ENCODE measurements around the gene TLN1.

Gene TLN1

GRCh38 chr9:35660966-35661415 lies 71.0 kb downstream of the TLN1 start:
- no peak for DNase-seq

DNA sequence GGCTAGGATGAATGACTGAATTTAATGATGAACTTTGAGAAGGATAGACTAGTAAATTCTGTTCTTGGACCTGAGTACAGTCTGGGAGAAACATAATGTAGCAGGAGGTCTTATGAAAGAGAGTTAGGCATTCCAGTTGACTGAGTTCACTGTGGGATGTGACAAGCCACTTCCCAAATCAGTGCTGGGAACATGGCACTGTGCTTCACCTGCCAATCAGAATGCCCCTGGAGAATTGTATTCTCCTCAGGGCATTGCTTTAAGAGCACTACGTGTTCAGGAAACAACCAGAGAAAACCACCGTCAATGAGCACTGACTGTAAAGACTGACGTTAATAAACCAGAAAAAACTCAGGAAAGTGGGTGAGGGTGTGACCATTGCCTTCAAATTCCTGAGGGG lies 72.7 kb downstream of the TLN1 start:
- no peak for DNase-seq

- no peak for DNase-seq
These were observed 73.1 kb downstream of the TLN1 start for GRCh38 chr9:35658968-35659220.

DNA sequence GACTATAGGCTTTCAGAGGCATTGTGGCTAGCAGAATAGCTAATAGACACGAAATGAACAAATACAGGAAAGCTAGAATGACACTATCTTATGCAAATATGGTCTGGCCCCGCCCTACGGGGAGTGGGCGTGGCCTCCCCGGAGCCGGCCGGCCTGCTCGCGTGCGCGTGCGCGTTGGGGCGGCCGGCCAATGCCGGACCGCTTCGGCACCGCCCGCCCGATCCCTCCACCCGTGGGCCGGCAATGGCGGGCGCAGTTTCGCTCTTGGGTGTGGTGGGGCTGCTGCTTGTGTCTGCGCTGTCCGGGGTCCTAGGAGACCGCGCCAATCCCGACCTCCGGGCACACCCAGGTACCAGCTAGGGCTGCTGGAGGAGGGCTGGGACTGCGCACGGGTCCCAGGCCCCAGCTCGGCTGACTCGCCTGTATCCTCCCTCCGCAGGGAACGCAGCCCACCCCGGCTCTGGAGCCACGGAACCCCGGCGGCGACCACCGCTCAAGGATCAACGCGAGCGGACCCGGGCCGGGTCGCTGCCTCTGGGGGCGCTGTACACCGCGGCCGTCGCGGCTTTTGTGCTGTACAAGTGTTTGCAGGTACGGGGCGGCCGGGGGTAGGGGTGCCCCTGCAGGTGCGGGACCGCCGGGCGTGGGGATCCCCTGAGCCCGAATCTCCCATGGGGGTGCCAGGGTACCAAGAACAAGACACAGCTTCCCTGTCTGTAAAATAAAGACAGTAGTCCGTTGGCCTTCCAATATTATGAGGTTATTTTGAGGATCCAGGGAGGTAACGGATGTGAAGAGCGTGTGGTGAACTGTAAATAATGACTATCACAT lies 73.6 kb downstream of the TLN1 start, which contains the start of gene CCDC107:
Gene CCDC107 (plus strand): TSS at position 156 of the 831 bp plus-strand sequence. CDS start 88 bp downstream, at position 244.
- peak; percentile 46 for DNase-seq

DNA sequence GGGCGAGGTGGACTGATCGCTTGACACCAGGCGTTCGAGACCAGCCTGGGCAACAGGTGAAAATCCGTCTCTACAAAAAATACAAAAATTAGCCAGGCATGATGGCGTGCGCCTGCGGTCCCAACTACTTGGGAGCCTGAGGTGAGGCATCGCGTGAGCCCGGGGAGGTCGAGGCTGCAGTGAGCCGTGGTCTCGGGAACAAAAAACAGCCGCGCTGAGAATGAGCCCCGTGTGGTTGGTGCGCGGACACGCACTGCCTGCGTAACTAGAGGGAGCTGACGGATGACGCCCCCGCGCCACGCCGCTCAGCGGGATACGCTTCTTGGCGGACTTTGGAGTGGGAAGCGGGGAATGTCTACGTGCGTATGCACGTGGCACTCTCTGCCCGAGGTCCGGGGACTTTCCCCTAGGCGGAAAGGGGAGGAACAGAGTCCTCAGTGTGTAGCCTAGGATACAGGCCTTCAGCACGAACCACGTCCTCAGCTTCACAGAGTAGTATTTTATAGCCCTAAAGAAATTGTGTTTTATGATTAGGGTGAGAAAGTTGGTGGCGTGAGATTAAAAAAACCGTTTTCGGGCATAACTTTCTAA lies 74.4 kb downstream of the TLN1 start, which contains the start of gene RMRP:
Gene RMRP (minus strand): TSS at position 474 of the 591 bp plus-strand sequence.
- peak; percentile 99 for DNase-seq

- no peak for DNase-seq
These were observed 75.0 kb downstream of the TLN1 start for GRCh38 chr9:35656831-35657545.

DNA sequence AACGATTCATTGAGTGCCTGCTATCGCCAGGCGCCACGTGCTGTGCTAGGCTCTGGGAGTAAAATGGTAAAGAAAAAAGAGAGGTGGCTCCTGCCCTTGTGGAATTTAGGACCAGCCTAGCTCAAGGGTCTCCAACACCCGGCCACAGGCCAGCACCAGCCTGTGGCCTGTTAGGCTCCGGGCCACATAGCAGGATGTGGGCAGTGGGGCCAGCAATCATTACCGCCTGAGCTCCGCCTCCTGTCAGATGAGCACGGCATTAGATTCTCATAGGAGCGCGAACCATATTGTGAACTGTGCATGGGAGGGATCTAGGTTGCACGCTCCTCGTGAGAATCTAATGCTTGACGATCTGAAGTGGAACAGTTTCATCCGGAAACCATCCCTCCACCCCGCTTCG lies 75.6 kb downstream of the TLN1 start:
- DNase-seq = no peak

- DNase-seq = no peak
These were observed 78.4 kb downstream of the TLN1 start for GRCh38 chr9:35653611-35654010.

DNA sequence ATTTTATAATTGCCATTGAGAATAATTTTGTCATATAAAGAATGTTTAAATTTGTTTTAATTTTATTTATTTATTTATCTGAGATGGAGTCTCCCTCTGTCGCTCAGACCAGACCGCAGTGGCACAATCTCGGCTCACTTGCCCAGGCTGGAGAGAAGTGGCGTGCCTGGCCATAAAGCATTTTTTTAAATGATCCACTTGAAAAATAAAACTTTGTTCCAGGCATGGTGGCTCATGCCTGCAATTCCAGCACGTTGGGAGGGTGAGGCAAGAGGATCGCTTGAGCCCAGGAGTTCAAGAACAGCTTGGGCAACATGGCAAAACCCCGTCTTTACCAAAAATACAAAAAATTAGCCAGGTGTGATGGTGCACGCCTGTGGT lies 79.2 kb downstream of the TLN1 start:
- no peak for DNase-seq

DNA sequence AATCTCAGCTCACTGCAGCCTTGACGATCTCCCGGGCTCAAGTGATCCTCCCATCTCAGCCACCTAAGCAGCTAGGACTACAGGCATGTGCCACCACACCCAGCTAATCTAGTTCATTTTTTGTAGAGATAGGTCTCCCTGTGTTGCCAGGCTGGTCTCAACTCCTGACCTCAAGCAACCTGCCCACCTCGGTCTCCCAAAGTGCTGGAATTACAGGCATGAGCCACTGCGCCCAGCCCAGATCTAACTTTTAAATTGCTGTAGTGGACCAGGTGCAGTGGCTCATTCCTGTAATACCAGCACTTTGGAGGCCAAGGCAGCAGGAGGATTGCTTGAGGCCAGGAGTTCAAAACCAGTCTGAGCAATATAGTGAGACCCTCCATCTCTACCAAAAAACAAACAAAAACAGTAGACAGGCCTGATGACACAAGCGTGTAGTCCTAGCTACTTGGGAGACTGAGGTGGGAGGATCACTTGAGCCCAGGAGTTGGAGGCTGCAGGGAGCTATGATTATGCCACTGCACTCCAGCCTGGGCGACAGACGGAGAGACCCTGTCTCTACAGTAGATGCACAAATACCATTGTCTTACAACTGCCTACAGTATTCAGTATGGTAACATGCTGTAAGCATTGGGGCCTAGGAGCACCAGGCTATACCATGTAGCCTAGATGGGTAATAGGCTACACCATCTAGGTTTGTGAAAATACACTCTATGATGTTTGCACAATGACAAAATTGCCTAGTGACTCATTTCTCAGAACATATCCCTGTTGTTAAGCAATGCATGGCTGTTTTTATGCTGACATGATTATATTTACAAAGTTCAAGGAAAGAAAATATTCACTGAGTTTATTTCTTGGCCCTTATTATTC lies 79.8 kb downstream of the TLN1 start:
- DNase-seq = no peak

GRCh38 chr9:35650341-35651158 lies 81.4 kb downstream of the TLN1 start, which contains the start of gene SIT1:
Gene SIT1, minus strand, starts transcription at chr9:35650931. Its CDS starts 78 bp downstream, at chr9:35650853.
- no peak for DNase-seq

DNA sequence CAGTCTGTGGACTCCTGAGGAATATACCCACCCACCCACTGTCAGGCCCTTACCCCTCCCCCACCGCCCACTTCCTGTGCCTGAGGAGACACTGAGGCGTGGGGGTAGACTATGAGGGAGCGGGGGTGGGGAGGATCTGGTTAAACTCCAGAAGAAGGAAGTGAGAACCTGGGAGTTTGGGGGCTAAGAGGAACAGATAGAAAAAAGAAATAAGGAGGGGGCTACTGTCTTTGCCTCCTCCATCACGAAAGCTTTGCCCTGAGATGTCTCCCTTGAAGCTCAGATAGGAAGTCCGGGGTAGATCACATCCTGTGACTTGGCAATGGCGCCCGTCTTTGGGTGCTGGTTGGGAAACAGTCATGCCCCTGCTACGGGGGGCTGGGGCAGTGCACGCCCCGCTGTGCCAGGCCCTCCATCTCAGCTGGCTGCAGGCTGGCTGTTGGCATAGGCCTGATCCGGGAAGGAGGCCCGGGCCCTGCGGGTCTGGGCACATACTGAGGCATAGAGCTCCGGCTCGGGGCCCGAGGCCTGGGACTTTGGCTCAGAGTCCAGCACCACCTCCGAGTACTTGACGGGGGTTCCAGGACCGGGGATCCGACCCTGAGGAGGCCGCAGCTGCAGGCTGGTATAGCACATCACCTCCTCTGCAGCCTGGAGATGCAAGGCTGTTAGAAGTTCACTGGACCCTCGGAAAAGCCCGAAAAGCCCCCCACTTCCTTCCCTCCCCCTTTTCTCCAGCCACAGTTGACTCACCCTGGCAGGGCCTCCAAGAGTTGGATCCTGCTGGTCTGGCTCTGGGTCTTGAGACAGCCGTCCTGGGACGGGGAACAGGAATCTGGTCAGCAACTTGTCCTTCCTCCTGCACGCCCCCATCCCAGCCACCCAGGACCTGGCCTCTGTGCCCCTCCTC lies 82.3 kb downstream of the TLN1 start:
- no peak for DNase-seq

Data from amniotic stem cell (primary cell).